OCI-LY7 (cell line): ENCODE data around the gene DNAAF3.

Experiments
- EZH2phosphoT487 ChIP-seq: fragments of 200-600 bp; sonication (generic); IDR thresholded peaks from 2 replicates; pipeline ENCODE4 v1.6.1; 2018; ENCODE audit warnings: low read depth, borderline replicate concordance, mild to moderate bottlenecking, mixed run types, antibody characterized with exemption, low read length, moderate library complexity, mixed read lengths
- TF ChIP-seq, protein P1 (sequence below): fragments of 200-600 bp; sonication (generic); conservative IDR thresholded peaks from 2 replicates; pipeline ENCODE4 v1.5.1; 2014; ENCODE audit warnings: mild to moderate bottlenecking, antibody characterized with exemption, low read length, moderate library complexity, mixed read lengths

GRCh38 chr19:55173714-55174409 lies 7.4 kb upstream of the DNAAF3 start:
- TF ChIP-seq, protein P1, sequence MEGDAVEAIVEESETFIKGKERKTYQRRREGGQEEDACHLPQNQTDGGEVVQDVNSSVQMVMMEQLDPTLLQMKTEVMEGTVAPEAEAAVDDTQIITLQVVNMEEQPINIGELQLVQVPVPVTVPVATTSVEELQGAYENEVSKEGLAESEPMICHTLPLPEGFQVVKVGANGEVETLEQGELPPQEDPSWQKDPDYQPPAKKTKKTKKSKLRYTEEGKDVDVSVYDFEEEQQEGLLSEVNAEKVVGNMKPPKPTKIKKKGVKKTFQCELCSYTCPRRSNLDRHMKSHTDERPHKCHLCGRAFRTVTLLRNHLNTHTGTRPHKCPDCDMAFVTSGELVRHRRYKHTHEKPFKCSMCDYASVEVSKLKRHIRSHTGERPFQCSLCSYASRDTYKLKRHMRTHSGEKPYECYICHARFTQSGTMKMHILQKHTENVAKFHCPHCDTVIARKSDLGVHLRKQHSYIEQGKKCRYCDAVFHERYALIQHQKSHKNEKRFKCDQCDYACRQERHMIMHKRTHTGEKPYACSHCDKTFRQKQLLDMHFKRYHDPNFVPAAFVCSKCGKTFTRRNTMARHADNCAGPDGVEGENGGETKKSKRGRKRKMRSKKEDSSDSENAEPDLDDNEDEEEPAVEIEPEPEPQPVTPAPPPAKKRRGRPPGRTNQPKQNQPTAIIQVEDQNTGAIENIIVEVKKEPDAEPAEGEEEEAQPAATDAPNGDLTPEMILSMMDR = peak; percentile 46; the same call in 1 of the 2 replicates
- TF ChIP-seq EZH2phosphoT487 = no peak
